ENCODE results near the gene ANKRD6.

DNA sequence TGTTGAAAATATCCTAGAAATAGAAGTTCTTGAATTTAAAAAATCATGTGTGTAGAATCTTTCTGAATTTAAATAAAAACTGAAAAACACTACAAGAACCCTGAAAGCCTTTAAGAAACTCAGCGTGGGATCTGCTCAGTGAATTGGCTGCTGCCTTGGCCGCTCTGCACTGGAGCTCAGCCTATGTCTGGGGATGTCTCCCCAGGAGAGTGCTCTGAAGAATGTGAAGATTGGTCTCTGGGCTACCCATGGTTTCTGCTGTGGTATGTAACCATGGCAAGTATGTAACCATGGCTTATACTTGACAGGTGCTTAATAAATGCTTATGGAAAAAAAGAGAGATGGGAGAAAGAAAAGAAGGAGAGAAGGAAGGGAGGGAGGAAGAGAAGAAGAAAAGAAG lies 17.8 kb upstream of the ANKRD6 start:
- no peak for TF ChIP-seq POLR2AphosphoS5 (IDR thresholded peaks at IDR 0.05; ENCODE audit: borderline replicate concordance, low read depth, low read length)
- TF ChIP-seq FOXP2 (optimal IDR thresholded peaks at IDR 0.05; ENCODE audit: control extremely low read depth, extremely low read length, insufficient read depth): no peak
